CD4-positive, alpha-beta T cell (primary cell): ENCODE results near the gene KDM4B. TPM values are rescaled to one million over a fixed set of nuclear protein-coding genes. Genes with fewer than 3 reads are reported as not detected.

ENCODE experiments used
- ATAC-seq: fragments of 200-7000 bp; cut with Tn5 transposase; one replicate; pipeline ENCODE4 v1.10.0; 2022; ENCODE audit warnings: mild to moderate bottlenecking; ENCODE audit not compliant: poor library complexity
- CTCF ChIA-PET: fragments of 350-600 bp; sonication (Branson Sonifier 250); formaldehyde crosslinking; loops from one replicate; lab custom pipeline; 2021; ENCODE audit warnings: antibody characterized with exemption, inconsistent platforms; lab: Charles Lee
- POLR2A ChIA-PET: fragments of 350-600 bp; sonication (Branson Sonifier 250); formaldehyde crosslinking; loops from one replicate; lab custom pipeline; 2021; ENCODE audit warnings: antibody characterized with exemption, inconsistent platforms; lab: Charles Lee
- DNase-seq, 14 experiments: peaks; one replicate each; pipeline ENCODE4 v3.0.0-alpha.2; 2013 to 2020; ENCODE audit warnings: mixed read lengths in 2 of 14
- H3K27ac ChIP-seq, 2 donors: one replicate each; pipeline versions ENCODE4 v1.5.1 to v1.7.0; 2013; ENCODE audit warnings: low read length in 2 of 2, low read depth in 1 of 2, mild to moderate bottlenecking in 1 of 2
- H3K27me3 ChIP-seq, 2 experiments: 1 replicate in 1 of 2; 2 replicates in 1 of 2; pipeline versions ENCODE4 v1.6.1 to v1.7.0; 2013; ENCODE audit warnings: low read length in 2 of 2, control low read depth in 1 of 2, mild to moderate bottlenecking in 1 of 2, moderate library complexity in 1 of 2; ENCODE audit not compliant: insufficient read depth in 2 of 2, control insufficient read depth in 1 of 2
- H3K36me3 ChIP-seq: one replicate; pipeline ENCODE4 v1.6.1; 2013; ENCODE audit warnings: low read length, control low read depth; ENCODE audit not compliant: insufficient read depth
- H3K4me1 ChIP-seq: one replicate; pipeline ENCODE4 v1.6.1; 2013; ENCODE audit warnings: low read length, control low read depth; ENCODE audit not compliant: insufficient read depth
- H3K4me3 ChIP-seq: one replicate; pipeline ENCODE4 v1.5.1; 2013; ENCODE audit warnings: mild to moderate bottlenecking, low read length, moderate library complexity
- H3K9me3 ChIP-seq, 2 experiments: 1 replicate in 1 of 2; 2 replicates in 1 of 2; pipeline versions ENCODE4 v1.6.1 to v1.7.0; 2013; ENCODE audit warnings: low read length in 2 of 2, mild to moderate bottlenecking in 2 of 2, control low read depth in 1 of 2, moderate library complexity in 1 of 2; ENCODE audit not compliant: control insufficient read depth in 1 of 2, insufficient read depth in 1 of 2
- H3K27ac Mint-ChIP-seq: one replicate; pipeline ENCODE4 v1.8.0; 2020; ENCODE audit warnings: mixed read lengths
- H3K27me3 Mint-ChIP-seq: one replicate; pipeline ENCODE4 v1.8.0; 2021; ENCODE audit warnings: mixed read lengths
- H3K36me3 Mint-ChIP-seq: one replicate; pipeline ENCODE4 v1.8.0; 2021; ENCODE audit warnings: low read depth, mixed read lengths
- H3K4me1 Mint-ChIP-seq: one replicate; pipeline ENCODE4 v1.8.0; 2021; ENCODE audit warnings: low read depth, mixed read lengths
- H3K4me3 Mint-ChIP-seq: one replicate; pipeline ENCODE4 v1.8.0; 2020; ENCODE audit warnings: mild to moderate bottlenecking, mixed read lengths
- H3K9me3 Mint-ChIP-seq: one replicate; pipeline ENCODE4 v1.8.0; 2020; ENCODE audit warnings: mixed read lengths
- CTCF ChIP-seq: fragments of 200-600 bp; IDR thresholded peaks from one replicate; pipeline ENCODE4 v1.8.0; 2022; ENCODE audit warnings: antibody characterized with exemption, mild to moderate bottlenecking
- intact Hi-C, 2 experiments: fragments of 100-400 bp; cut with DNase I in 1 of 2; cut with micrococcal nuclease in 1 of 2; formaldehyde crosslinking; loops; one replicate each; pipeline versions ENCODE4 v1.15.1 to v1.9.0; 2023 to 2025; cut with DNase I, micrococcal nuclease
- total RNA-seq, 174 experiments: library from RNA in 2 of 174; stranded (reverse) in 2 of 174; gene quantifications; one replicate each; pipeline ENCODE4 v1.2.3 and lab custom pipeline; 2021 to 2026

Gene KDM4B
- total RNA-seq, 2 experiments from 2014 or later = 41.8 to 42.5 TPM

DNA sequence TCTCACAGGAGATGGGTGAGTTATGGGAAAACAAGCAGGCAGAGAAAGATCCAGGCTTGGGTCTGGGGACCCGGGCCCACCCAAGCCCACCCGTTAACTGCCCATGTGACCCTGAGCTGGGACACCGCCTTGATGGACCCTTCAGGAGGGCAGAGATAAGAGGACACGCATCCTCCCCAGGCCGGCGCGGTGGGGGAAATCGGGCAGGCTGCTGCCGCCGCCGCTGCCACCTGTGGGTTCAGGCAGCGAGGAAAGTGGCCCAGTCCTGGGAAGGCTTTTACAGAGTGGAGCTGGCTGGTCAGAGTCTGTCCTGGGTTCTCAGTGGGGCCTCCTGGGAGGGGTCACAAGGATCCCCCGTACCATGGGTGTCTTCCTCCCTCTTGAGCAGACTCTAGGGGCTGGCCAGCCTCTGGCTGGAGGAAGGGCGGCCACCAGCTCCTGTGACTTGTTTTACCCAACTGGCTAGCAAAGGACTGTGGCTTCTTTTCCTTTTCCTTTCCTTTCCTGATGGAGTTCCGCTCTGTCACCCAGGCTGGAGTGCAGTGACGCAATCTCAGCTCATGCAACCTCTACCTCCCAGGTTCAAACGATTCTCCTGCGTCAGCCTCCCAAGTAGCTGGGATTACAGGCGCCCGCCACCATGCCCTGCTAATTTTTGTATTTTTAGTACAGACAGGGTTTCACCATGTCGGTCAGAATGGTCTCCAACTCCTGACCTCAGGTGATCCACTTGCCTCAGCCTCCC, 155.4 kb downstream of the KDM4B start:
- Mint-ChIP-seq H3K4me3 (no peak overlapping the region), H3K36me3 (peaks cover 21% of the 10 kb centered on the region), H3K4me1 (peaks cover 10% of the 10 kb centered on the region), H3K9me3 (no peaks in the 10 kb centered on the region), H3K27me3 (no peaks in the 10 kb centered on the region), H3K27ac (no peak overlapping the region)
- H3K27ac ChIP-seq = no peak overlapping the region
- DNase-seq = no peak
- H3K27me3 ChIP-seq = no peaks in the 10 kb centered on the region
- peaks cover 17% of the 10 kb centered on the region for H3K36me3 ChIP-seq
- ATAC-seq = no peak
- ChIA-PET CTCF (no interaction called here), POLR2A (no interaction called here)
- peaks cover 12% of the 10 kb centered on the region for H3K4me1 ChIP-seq
- intact Hi-C loops = no loop called here
- TF ChIP-seq CTCF = no peak
- H3K9me3 ChIP-seq = no peaks in the 10 kb centered on the region
- H3K4me3 ChIP-seq = no peak overlapping the region

DNA sequence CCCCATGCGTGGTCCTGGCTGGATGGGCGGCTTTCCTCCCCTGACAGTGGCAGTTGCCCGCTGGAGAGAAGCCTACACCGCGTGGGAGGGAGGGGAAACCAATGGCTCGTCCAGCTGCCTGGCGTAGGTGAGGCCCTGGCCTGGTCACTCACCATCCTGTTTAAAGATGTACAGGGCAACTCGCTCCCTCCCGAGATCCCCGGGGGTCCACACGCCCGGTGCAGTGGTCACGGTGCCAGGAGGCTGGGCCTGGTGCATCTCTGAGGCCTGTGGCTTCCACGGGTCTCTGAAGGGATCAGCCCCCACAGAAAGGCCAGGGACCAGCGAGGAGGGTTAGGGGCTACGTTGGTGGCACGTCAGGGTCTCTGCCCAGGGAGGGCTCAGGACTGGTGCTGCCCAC, 156.5 kb downstream of the KDM4B start:
- intact Hi-C loops = no loop called here
- ATAC-seq (no peak), DNase-seq (no peak)
- ChIA-PET CTCF (no interaction called here), POLR2A (no interaction called here)
- Mint-ChIP-seq H3K4me1 (peaks cover 18% of the 10 kb centered on the region), H3K27me3 (no peaks in the 10 kb centered on the region), H3K4me3 (no peak overlapping the region), H3K27ac (no peak overlapping the region), H3K9me3 (no peaks in the 10 kb centered on the region), H3K36me3 (peaks cover 21% of the 10 kb centered on the region)
- Histone ChIP-seq H3K4me1 (peaks cover 23% of the 10 kb centered on the region), H3K27me3 (no peaks in the 10 kb centered on the region), H3K9me3 (peaks cover 0 to 2% of the 10 kb centered on the region in 2 experiments), H3K4me3 (no peak overlapping the region), H3K36me3 (peaks cover 12% of the 10 kb centered on the region), H3K27ac (no peak overlapping the region)
- TF ChIP-seq CTCF = no peak

GRCh38 chr19:5125797-5126497, 157.0 kb downstream of the KDM4B start:
- ChIA-PET POLR2A (no interaction called here), CTCF (no interaction called here)
- Mint-ChIP-seq H3K4me1 (peaks cover 23% of the 10 kb centered on the region), H3K27ac (peak overlapping the region; percentile 64), H3K27me3 (no peaks in the 10 kb centered on the region), H3K4me3 (no peak overlapping the region), H3K9me3 (no peaks in the 10 kb centered on the region), H3K36me3 (peaks cover 26% of the 10 kb centered on the region)
- H3K36me3 ChIP-seq = peaks cover 9% of the 10 kb centered on the region
- H3K27me3 ChIP-seq = no peaks in the 10 kb centered on the region
- TF ChIP-seq CTCF = no peak
- H3K4me3 ChIP-seq = no peak overlapping the region
- H3K9me3 ChIP-seq = peaks cover 0 to 4% of the 10 kb centered on the region in 2 experiments
- DNase-seq = peak in 1 of 14 experiments; percentile 22
- ATAC-seq = no peak
- H3K4me1 ChIP-seq = peaks cover 28% of the 10 kb centered on the region
- H3K27ac ChIP-seq = no peak overlapping the region
- intact Hi-C loops = no loop called here
